ENCODE results near the gene PSMB7.
A peak's percentile ranks its signal among the peaks of the same experiment; 100 is the strongest.

Gene PSMB7

DNA sequence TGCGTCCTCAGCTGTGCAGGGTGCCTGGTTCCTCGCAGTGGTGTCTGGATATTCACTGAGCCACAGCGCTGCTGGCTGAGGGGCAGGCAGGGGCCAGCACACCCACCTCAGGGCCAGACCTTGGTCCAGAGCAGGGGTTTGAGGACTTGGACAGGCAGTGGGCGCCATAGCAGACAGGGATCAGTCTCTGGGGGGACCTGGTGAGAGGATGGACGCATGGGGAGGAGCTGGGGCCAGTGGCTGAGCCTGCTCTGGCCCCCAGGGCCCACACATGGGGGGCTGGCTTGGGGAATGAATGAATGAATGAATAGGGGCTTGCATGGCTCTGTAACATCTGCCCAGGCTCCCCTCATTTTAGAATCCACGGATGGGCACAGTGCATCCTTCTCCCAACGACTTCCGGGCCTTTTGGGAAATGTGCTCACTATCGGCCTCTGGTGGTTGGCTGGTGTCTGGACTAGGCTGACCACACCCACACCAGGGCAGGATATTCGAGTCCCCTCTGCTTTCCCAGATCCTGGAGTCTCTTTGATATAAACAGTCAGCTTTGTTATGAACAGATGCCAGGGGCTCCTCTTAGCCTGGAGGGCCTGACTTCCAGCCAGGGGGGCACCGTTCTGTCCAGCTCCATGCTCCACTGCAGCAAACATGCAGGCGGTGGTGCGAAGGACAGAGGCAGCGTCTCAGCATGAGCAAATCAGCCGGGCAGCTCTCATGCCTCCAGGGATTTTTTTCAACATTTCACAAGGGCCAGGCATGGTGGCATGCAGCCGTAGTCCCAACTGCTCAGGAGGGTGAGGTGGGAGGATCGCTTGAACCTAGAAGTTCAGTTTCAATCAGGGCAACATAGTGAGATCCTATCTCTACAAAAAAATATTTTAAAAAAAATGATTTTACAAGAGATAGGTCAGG, 94.9 kb downstream of the PSMB7 start:
- peak; percentile 84 for DNase-seq (ENCODE audit: low spot score)
- in situ Hi-C loops (cut with MboI; ENCODE audit: low sequenced_read_pairs, unreplicated experiment), result no loop called here
- TF ChIP-seq, protein P1, sequence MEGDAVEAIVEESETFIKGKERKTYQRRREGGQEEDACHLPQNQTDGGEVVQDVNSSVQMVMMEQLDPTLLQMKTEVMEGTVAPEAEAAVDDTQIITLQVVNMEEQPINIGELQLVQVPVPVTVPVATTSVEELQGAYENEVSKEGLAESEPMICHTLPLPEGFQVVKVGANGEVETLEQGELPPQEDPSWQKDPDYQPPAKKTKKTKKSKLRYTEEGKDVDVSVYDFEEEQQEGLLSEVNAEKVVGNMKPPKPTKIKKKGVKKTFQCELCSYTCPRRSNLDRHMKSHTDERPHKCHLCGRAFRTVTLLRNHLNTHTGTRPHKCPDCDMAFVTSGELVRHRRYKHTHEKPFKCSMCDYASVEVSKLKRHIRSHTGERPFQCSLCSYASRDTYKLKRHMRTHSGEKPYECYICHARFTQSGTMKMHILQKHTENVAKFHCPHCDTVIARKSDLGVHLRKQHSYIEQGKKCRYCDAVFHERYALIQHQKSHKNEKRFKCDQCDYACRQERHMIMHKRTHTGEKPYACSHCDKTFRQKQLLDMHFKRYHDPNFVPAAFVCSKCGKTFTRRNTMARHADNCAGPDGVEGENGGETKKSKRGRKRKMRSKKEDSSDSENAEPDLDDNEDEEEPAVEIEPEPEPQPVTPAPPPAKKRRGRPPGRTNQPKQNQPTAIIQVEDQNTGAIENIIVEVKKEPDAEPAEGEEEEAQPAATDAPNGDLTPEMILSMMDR (IDR thresholded peaks at IDR 0.05; ENCODE audit: borderline replicate concordance, control extremely low read depth, extremely low read depth, insufficient read depth, missing control alignments), result peak; percentile 62

DNA sequence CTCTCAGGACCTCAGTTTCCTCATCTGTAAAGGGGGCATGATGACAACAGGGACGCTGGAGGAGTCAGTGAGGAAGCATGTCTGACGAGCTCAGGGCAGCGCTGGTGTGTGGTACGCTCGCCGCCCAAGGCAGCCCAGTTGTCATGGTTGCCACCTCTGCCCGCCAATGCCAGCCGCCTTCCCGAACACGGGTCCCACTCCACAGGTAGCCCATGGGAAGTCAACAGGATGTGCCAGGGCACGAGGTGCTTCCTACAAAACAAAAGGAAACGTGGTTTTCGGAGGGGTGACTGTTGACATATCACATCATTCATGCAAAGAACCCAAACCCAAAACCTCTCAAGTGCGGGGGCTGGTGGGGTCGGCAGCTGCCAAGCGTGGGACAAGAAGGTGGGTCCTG, 99.4 kb downstream of the PSMB7 start:
- TF ChIP-seq, protein P1 (IDR thresholded peaks at IDR 0.05; ENCODE audit: borderline replicate concordance, control extremely low read depth, extremely low read depth, insufficient read depth, missing control alignments), result no peak
- DNase-seq (ENCODE audit: low spot score), result no peak
- in situ Hi-C loops (cut with MboI; ENCODE audit: low sequenced_read_pairs, unreplicated experiment), result no loop called here

GRCh38 chr9:124313940-124314339, 101.3 kb downstream of the PSMB7 start:
- in situ Hi-C loops (cut with MboI; ENCODE audit: low sequenced_read_pairs, unreplicated experiment), result no loop called here
- TF ChIP-seq, protein P1 (IDR thresholded peaks at IDR 0.05; ENCODE audit: borderline replicate concordance, control extremely low read depth, extremely low read depth, insufficient read depth, missing control alignments), result no peak
- no peak for DNase-seq (ENCODE audit: low spot score)

DNA sequence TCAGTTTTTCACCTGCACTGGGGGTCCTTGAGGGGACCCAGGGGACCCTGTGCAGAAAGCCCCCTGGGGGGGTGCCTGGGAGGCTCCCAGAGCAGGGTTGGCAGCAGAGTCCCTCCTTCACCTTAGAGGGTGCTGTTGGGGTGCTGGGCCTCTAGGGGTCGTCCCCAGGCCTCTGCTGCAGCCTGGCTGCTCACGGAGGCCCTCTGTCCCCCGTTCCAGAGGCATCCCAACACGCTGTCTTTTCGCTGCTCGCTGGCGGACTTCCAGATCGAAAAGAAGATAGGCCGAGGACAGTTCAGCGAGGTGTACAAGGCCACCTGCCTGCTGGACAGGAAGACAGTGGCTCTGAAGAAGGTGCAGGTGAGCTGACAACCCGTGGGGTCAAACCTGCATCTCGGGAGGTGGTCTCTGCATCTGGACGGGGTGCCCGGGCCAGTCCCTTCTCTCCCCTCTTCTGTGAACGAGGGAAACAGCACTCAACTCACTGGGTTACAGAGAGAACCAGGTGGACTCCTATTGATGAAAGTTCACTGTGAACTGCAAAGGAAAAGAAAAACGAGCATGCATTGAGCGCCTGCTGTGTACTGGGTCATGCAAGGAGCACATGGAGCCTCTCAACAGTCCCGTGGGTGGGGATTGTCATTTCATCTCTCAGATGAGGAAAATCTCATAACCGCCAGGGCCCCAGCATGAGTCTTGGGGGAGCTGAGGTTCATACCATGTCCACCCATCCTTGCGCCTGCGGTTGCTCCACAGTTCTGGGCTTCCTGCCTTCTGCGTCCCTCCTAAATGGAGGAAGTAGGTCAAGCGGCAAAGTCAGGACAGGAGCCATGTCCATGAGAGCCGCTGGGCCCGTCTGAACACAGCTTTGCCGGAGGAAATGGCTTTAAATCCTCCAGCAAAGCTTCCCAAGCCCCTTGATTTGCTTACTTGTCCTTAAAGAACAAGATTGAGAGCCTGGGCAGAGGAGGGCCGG, 102.7 kb downstream of the PSMB7 start:
- in situ Hi-C loops (cut with MboI; ENCODE audit: low sequenced_read_pairs, unreplicated experiment), result no loop called here
- TF ChIP-seq, protein P1 (IDR thresholded peaks at IDR 0.05; ENCODE audit: borderline replicate concordance, control extremely low read depth, extremely low read depth, insufficient read depth, missing control alignments), result no peak
- DNase-seq (ENCODE audit: low spot score), result no peak

DNA sequence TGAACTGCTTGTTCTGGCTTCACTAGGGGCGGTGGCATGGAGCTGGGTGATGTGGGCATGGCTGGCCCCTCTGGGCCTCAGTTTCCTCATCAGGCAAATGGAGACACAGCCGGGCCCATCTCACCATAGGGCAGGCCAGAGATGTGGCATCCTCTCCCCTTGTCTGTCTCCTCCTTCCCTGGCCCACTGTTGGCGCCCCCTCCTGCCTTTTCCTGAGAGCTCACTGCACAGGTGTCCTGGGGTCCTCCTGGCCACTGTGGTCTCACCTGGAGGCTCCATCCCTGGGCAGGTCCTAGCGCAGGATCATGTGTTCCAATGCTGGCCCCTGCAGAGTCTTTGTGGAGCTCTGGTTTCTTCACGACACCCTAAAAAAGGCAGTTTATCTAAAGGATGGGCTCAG, 104.0 kb downstream of the PSMB7 start:
- no peak for DNase-seq (ENCODE audit: low spot score)
- in situ Hi-C loops (cut with MboI; ENCODE audit: low sequenced_read_pairs, unreplicated experiment), result no loop called here
- TF ChIP-seq, protein P1 (IDR thresholded peaks at IDR 0.05; ENCODE audit: borderline replicate concordance, control extremely low read depth, extremely low read depth, insufficient read depth, missing control alignments), result no peak

DNA sequence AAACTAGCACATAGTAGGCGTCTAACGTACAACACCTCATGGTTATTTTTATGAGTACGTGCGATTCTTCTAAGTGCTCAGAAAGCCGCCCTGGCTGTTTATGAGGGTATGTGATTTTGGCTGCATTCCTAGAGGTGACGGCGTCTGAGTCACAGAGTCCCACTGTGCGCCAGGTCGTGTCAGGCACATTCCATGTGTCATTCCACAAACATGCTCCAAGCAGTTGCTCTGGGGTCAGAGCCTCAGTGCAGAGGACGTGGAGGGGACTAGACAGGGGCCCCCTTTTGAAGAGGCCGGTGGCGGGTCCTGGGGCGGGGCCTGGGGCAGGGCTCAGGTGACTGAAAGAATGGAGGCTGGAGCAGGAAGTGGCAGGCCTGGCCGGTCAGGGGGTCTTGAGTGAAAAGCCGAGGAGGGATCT, 105.6 kb downstream of the PSMB7 start:
- in situ Hi-C loops (cut with MboI; ENCODE audit: low sequenced_read_pairs, unreplicated experiment), result no loop called here
- no peak for DNase-seq (ENCODE audit: low spot score)
- TF ChIP-seq, protein P1 (IDR thresholded peaks at IDR 0.05; ENCODE audit: borderline replicate concordance, control extremely low read depth, extremely low read depth, insufficient read depth, missing control alignments), result no peak

All from GM13976 (cell line).